GM18870 (cell line): ENCODE results near the gene EPS8.
"Not testable (repeated sequence)": the region's sequence is repeated elsewhere in the genome, so short reads cannot be mapped to it uniquely, and the experiment has no call there.

Experiments
- ATAC-seq: cut with Tn5 transposase; IDR thresholded peaks from one replicate; pipeline ENCODE4 v1.9.1; 2021; ENCODE audit warnings: moderate library complexity; ENCODE audit not compliant: unreplicated experiment

EPS8 gene

DNA sequence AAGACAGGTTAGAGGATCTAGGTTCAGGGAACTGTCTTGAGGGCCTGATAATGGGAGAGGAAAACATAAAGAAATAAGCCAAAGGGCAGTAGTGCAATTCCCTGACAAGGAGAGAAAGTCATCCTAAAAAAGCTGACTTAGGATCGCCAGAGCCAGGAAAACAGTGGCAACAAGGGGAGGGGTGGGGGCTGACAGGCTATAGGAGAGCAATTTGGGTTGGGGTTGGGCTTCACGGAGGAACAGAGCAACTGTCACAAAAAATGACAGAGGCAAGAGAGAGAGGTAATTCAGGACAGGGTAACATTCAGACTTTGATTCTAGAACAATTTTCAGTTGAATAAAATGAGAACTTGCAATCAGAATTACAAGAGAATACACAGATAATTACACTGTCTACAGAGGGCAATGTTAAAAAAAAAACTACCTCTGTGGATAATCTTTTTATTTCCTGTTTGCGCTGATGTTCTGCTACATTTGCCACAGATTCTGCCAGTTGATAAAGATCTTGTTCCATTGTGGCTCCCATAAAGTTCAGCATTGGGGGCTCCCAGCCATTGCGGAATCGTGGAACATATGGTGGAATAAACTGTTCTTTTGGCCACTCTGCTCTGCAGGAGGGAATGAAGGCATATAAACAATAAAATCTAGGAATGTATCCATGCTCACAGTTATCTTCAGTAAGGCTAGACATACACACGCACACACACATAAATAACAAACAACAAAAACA is 138.6 kb downstream of the EPS8 start:
- ATAC-seq = no peak

DNA sequence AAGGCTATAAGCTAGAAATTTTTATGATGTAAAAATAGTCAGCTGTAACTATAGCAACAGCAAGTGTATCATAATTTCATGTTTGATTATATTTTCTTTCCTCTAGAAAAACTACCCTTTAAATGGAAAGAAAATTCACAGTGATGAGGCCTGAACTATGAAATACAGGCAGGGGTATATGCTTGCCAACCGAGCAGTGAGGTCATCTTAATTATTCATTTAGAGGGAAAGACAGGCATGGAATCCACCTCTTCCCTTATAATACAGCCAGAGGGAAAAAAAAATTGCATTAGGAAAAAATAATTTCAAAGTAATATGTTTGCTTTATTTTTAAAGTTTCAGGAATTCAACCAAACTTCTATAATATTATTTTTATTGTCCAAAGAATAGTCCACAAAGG is 139.8 kb downstream of the EPS8 start:
- no peak for ATAC-seq

DNA sequence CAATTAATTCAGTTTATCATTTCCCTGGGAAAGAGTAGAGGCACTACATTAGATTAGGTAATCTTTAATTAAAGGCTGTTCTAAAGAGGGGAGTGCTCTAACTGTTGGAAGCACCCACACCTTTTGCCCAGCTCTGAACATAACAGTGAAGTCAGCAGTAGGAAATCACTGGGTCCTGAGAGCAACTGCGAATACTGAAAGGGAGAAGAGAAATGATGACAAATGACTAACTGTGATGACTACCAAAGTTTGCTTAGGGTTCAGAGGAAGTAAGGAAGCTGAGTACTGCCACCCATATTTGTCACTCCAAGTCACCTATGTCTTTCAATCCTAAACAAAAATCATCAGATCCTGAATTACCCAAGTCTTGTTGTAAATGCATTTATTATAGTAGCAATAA is 140.6 kb downstream of the EPS8 start:
- no peak for ATAC-seq

DNA sequence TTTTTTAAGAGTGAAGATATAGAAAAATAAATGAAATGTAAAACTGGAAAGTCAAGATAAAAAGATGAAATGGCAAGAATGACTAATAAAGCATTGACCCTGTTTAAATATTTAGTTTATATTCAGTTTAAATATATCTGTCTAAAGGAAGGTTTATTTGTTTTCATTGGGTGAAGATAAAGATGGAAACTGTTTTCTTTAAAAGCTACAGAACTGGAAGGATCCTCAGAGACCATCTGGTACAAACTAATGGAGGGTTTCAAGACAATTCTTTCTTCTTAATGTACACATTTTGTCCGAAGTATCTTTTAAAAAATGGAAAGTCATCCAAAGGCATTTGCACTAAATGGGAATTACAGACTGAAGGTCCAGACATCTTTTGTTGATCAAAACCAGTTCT is 142.6 kb downstream of the EPS8 start:
- no peak for ATAC-seq

DNA sequence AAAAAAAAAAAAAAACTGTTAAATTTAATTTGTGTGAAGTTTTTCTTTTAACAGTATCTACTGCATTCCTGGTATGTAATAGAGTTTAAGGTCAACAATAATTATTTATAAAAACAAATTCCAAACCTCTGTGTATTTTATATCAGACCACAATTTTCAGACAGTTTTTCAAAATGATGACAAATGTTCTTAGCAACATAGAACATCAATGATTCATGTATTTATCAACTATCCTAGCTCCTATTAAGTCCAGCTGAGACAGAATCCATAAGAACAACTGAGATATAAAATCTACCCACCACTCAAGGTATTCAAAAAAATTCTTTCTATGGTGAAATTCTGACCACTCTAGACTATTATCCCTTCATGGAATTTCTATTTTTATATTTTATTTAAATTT is 144.5 kb downstream of the EPS8 start:
- ATAC-seq = no peak

DNA sequence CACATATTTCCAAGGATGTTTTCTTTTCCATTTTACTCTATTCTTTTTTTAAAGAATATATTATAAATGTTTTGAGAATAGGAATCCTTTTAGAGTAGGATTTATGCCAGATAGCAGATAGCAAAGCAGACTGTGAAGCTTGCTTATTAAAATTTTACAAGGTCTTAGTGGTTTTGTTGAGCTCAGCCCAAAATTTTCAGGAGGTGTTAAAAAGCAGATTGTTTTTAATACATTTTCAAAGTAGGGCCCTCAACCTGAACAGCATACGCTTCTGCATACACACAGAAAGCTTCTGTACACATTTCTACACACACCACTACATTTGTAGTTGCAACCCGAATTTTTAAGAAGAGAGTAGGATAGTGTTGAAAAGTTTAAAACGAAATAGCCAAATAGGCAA is 151.0 kb downstream of the EPS8 start:
- ATAC-seq = no peak

DNA sequence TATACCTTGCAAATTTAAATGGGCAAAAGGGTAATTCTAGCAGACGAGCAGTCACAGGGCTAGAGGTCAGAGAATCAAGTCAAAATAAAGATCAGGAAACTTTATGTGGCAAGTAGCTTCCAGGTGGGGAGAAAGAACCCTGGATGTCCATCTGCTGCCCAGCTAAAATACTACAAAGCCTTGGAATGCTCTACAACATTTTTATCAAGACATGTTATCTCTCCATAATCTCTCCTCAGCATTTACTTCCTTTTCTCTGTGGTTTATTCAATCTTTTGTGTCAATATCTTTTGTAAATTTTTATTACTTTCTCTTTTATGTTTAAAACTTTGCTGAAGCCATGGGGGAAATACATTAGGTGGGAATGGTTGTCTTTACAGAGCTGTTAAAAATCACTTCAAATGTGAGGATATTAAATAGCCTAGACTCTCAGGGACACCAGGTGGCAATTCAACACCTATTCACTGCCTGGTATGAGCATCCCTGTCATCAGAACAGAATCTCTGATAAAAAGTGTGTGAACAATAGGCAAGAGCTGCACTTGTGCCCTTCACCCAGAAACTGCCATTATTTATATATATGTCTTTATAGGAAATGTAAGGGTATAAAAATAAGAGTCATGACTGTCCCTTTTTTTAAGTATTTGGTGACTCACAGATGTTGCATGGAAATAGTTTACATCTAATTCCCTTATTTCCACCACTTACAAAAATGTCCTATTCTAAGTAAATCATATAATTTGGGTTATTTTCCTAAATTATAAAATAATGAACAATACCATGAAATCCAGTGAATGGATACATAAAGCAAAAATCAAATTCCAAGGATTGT is 152.9 kb downstream of the EPS8 start:
- ATAC-seq = no peak

DNA sequence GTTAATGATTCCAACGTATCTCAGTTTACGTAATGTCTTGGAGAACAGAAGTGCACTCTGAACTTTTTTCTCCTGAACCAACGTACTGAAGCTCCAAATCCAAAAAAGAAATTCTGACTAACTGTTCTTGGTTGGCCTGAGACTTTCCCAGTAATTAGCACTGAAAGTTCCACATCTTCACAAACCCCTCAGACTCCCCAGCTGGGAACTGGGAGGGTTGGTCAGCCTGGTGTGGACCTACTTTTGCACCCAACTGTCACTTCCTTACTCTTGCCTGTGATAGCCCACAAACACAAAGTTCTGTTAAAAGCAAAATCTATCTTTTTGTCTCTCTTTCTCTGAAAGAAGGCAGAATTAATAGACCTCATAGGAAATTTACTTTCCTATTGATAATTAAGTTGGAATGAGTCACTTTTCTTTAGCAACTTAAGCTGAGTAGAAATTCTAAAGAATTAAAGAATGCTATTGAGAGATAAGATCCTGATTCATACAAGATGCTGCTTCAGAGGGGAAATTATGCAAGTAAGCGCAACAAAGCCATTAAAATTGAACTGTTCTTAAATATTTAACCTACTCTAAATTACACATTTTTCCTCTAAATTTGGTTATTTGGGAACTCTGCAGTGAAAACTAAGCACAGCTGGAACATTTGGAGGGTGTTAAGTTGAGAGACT is 155.0 kb downstream of the EPS8 start:
- no peak for ATAC-seq

DNA sequence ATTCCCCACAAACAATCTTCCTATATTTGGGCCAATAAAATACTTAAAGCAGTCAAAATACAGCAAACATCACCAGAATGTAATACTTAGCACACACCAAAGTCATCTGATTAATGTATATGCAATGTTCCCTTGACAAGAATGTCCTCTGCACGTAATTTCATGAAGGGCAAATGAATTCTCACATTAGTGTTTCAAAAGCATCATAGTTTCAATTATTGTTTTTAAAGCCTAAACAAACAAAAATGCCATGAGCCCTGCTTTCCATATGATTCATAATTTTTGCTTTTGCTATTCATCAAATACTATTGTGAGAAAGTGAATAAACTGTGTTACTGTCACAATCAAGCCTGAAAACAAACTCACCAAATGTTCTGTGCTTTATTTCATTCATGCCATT is 156.0 kb downstream of the EPS8 start:
- ATAC-seq = no peak

DNA sequence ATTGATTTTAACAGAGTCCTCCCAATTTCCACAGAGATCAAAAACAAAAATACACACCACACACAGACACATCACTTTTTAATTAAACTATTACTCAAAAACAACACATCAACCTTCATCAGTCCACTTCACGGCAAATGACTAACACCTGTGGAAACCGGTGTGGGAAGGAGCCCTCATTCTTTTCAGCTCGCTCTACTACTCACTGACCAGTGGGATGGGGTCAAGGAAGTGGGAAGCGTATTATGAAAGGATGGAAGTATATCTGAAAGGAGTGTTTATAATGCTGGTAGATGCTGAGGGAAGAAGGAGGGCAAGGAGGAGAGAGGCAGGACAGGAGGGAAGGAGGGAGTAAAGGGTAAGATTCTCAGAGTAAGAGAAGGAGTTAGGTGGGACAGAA is 156.5 kb downstream of the EPS8 start:
- no peak for ATAC-seq

DNA sequence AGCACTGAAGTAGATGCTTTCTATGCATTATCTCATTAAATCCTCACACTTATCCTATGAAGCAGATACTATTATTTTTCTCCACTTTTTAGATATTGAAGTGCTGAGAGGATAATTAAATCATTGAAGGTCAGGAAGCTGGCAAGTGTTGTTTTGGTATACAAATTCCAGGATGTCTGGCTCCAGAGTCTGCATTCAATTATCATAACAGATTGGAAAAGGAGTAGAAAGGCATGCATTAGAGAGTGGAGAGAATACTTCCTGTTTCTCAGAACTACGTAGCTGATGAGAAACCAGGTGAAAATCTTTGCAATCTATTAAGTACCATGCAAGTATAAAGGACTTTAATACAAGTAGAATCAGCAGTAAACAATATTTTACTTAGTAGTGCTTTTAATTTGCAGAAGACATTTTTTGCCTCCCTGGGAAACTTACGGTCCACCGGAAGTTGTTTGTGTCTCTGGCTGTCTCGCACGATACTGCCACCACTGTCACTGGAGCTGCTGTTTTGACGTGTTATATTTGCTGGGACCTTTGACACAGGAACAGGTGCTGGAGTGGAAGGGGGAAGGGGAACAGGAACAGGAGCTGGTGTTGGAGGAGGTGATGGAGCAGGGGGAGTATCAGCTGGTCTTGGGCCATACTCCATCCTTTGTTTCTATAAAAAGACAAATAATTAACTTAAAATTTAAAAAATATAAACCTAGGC is 158.0 kb downstream of the EPS8 start:
- ATAC-seq = no peak

DNA sequence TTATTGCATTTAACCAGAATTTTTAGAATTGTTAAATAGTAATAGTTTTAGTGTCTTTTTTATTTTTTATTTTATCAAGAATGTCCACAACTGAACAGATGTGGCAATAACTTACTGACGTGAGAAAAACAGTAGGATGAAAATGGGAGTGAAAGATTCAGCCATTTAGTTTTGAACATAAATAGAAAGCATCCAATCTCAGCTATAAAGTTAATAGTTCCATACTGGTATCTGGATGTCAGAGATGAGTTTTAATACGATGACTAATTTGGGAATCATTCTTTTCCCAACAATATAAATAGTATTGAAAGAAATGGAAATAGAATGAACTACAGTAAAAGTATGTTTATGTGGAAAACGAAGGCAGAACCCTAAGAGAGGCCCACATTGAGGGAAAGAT is 159.4 kb downstream of the EPS8 start:
- no peak for ATAC-seq

DNA sequence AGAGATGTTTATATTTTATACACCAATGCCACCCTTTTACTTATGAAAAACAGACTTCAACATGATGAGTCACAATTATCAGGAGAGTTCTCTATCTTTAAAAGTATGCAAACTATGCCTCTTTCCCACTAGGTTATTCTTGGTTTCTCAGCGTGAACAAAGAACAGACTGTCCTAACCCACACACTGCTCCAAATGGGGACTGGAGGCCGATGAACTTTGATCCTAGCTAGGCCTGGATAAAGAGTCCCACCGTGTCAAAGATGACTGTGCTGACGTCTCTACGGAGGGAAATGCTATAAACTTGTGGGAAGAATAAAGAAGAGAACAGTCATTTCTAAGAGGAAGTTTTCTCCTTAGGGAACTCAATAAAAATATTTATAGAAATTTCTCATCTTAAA is 160.1 kb downstream of the EPS8 start:
- ATAC-seq = peak; percentile 72

DNA sequence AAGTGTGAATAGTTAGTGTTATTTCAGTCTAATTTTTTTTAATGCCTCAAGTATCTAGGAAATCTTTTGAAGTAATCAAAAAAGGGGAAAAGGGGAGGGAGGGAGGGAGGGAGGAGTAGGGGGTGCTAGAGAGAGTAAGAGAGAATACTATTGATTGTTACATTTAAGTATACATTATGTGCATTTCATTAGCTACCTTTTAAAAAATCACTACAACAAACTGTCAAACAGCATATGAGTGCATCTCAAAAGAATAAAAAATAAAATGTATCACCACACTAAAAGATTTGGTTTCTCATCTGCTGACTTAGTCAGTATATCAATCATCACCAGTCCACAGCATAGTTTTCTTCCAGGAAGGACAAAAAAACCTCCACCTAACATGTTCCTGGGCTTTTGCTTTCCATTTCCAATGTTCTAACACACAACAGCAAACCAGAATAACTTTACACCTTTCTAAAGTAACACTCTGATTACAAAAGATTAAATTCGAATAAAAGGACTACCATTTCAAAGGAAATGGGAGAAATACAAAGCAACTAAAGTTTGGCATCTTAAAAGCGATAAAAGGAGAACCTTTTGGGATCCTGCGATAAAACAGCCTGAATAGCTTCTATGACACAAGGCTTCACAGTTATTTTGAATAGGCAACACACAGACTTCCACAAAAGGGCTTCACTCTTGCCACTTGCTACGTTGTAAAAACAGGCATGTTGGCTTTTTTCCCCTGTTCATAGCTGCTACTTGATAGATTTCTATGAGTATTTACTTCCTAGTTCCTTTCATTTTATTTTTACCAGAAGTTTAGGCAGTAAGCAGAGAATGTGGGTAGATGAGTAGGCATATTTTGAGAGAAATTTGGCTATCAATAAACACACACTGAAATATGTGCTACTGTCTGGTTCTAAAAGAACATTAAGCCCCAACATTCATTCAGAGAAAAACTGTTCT is 160.9 kb downstream of the EPS8 start:
- no peak for ATAC-seq

DNA sequence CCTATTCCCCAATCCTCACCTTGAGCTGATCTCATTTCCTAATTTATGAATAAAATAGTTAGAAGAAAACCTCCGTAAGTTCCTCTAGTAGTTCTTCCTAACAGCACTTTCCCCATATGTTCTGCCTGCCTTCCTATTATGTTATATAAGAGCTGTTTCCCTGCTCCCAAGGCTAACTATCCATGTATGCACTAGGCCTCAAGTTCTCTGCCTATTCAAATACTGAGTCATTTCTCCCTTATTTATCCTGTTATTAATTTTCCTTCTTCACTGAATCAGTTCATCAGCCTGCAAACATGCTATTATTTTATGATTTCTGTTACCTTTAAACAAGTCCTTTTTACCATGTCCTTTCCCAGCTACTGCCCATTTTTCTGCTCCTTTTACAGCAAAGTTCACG is 164.1 kb downstream of the EPS8 start:
- no peak for ATAC-seq

DNA sequence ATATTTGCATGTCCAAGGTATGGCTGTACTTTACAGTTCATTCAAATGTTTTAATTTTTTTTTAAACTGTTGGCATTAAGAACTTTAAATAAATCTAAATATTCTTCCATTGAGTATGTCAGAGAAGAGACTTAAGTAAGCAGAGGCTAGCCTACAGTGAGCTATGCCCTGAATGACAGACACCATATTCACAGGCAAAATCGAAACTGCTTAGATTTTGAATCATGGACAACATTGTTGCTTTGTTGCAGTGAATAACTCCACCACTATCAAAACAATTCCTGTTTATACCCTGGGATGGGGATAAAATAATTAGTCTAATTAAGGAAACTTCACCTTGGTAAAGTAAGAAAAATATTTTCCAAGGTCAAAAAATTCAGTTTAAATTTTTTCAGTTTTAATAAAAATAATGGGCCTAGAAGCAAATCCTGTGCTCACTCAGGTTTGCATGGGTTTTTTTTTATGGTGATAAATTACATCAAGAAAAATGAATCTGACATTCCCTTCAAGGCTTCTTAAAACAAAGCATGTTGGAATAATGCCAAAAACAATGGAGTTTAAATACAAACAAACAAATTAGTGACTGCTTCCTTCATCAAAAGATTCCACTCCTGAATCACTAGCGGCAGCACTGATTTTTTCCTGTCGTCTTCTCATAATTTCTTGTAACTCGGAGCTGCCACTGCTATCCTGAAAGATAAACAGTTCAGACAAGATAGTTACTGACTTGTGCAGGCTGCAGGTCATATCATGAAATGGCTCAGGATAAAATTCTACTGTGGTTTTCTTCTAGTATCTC is 168.2 kb downstream of the EPS8 start:
- no peak for ATAC-seq

DNA sequence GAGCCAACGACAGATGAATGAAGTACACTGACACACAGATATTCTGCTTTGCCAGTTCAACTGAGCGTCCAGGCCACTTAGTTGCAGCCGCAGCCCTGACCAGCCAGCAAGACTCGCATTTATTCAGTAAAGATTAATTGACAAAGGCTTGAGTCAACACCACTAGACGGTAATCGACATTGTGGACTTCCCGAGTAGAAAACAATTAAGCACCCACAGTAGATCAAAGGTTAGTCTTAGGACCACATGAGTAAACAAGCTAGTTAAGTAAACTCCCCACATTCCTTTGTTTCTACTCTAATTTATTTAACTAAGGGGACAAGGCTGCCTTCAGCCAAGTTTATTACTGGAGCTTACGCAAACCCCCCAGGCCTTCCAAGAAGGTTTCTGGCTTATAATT is 172.7 kb downstream of the EPS8 start:
- ATAC-seq = not testable (repeated sequence)

DNA sequence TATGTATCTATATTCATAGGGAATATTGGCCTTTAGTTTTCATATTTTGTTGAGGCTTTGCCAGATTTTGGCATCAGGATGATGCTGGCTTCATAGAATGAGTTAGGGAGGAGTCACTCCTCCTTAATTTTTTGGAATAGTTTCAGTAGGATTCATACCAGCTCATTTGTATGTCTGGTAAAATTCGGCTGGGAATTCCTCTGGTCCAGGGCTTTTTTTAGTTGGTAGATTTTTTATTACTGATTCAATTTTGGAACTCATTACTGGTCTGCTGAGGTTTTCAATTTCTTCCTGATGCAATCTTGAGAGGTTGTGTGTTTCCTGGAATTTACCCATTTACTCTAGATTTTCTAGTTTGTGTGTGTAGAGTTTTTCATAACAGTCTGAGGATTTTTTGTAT is 175.2 kb downstream of the EPS8 start:
- ATAC-seq = no peak

DNA sequence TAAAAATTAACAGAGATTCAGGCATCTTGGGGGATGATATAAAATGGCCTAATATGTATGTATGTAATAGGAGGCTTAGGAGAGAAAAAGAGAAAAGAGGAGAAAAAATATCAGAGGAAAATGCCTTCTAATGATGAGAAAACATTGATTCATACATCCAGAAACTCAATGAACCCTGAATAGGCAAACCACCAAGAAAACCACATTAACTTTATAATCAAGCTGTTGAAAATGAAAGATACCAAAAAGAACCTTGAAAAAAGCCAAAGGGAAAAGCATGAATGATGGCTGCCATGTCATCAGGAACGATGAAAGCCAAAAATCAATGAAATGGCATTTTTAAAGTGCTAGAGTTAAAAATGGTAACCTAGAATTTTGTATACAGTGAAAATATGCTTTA is 180.2 kb downstream of the EPS8 start:
- ATAC-seq = no peak
